Measurements from ENCODE around the gene CDH4.

DNA sequence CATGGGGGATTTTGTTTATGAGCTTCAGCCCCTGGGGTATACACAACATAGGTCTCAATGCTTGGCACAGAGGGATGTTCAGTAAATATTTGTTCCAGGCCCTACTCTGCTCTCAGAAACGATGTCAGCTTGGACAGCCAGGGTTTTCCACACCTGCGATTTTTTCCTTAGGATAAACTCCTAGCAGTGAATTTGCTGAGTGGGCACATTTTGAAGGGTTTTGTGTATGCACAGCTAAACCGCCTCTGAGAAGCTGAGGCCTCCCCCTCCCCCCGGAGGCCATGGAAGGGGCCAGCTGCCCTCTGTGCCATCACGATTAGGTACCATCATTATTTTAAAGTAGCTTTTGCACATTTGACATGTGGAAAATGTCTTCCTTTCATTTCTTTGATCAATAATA is 614.1 kb downstream of the CDH4 start:
- TF ChIP-seq, protein P1, sequence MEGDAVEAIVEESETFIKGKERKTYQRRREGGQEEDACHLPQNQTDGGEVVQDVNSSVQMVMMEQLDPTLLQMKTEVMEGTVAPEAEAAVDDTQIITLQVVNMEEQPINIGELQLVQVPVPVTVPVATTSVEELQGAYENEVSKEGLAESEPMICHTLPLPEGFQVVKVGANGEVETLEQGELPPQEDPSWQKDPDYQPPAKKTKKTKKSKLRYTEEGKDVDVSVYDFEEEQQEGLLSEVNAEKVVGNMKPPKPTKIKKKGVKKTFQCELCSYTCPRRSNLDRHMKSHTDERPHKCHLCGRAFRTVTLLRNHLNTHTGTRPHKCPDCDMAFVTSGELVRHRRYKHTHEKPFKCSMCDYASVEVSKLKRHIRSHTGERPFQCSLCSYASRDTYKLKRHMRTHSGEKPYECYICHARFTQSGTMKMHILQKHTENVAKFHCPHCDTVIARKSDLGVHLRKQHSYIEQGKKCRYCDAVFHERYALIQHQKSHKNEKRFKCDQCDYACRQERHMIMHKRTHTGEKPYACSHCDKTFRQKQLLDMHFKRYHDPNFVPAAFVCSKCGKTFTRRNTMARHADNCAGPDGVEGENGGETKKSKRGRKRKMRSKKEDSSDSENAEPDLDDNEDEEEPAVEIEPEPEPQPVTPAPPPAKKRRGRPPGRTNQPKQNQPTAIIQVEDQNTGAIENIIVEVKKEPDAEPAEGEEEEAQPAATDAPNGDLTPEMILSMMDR (IDR thresholded peaks at IDR 0.05): no peak
- TF ChIP-seq EP300 (IDR thresholded peaks at IDR 0.05) (no peak), POLR2A (IDR thresholded peaks at IDR 0.05) (no peak)

All from ovary (tissue), 3 donors.